ENCODE data around the gene LAMA3.

DNA sequence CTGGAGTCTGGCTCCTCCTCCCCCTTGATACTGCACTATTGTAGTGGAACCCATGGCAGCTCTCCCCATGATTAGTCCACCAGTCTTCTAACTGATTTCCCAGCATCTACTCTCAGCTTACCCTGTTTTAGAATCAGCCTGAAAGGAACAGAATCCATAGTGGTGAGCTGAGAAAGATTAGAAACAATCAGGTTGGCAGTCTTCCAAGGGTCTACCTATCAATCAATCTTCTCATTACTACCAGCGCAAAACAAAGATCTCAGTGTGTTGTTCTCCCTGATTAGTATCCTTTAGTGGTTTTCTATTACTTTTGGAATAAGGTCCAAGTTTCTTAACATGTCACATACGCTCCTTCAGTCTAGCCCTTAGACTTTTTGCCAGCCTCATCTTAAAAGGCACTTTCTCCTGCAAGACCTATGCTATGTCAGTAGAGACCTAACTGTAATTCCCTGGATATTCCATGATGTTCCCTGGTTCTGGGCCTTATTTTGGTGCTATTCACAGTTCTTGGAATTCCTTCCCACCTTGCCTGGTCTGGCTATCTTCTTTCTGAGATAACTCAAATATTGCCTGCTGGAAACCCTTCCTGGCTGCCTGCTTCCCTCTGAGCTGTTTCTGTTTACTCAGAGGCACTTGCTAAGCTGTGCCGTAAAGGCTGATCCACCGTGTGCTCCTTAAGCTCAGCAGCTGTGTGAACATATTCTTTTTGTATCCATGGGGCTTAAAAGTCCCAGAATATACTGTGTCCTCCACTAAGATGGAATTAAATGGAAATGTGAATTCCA, 32.6 kb downstream of the LAMA3 start:
- TF ChIP-seq, protein P1, sequence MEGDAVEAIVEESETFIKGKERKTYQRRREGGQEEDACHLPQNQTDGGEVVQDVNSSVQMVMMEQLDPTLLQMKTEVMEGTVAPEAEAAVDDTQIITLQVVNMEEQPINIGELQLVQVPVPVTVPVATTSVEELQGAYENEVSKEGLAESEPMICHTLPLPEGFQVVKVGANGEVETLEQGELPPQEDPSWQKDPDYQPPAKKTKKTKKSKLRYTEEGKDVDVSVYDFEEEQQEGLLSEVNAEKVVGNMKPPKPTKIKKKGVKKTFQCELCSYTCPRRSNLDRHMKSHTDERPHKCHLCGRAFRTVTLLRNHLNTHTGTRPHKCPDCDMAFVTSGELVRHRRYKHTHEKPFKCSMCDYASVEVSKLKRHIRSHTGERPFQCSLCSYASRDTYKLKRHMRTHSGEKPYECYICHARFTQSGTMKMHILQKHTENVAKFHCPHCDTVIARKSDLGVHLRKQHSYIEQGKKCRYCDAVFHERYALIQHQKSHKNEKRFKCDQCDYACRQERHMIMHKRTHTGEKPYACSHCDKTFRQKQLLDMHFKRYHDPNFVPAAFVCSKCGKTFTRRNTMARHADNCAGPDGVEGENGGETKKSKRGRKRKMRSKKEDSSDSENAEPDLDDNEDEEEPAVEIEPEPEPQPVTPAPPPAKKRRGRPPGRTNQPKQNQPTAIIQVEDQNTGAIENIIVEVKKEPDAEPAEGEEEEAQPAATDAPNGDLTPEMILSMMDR (IDR thresholded peaks at IDR 0.05) = no peak
- TF ChIP-seq POLR2A (IDR thresholded peaks at IDR 0.05) = no peak
